ENCODE data around the gene TRAF3. TPM values are rescaled to one million over a fixed set of nuclear protein-coding genes. Genes with fewer than 3 reads are reported as not detected.

The TRAF3 gene
- total RNA-seq, 1 donor from 2014 or later = 14.0 TPM

GRCh38 chr14:102793531-102794328, 16.5 kb downstream of the TRAF3 start:
- Histone ChIP-seq H3K4me1 (peaks cover 2% of the 10 kb centered on the region), H3K9me3 (no peaks in the 10 kb centered on the region), H3K36me3 (no peaks in the 10 kb centered on the region), H3K27ac (no peak overlapping the region), H3K27me3 (no peaks in the 10 kb centered on the region), H3K4me3 (no peak overlapping the region)
- intact Hi-C loops (cut with DNase I) = no loop called here
- TF ChIP-seq POLR2AphosphoS5 (IDR thresholded peaks at IDR 0.05; ENCODE audit: insufficient read depth in 1 of 2, low read depth in 1 of 2) (no peak), CTCF (IDR thresholded peaks at IDR 0.05) (no peak), POLR2A (IDR thresholded peaks at IDR 0.05) (no peak)
- peak in 1 of 2 donors; percentile 46 for DNase-seq (ENCODE audit: extremely low spot score in 2 of 2)

GRCh38 chr14:102795060-102795925, 18.0 kb downstream of the TRAF3 start:
- Histone ChIP-seq H3K9me3 (no peaks in the 10 kb centered on the region), H3K36me3 (no peaks in the 10 kb centered on the region), H3K4me1 (peaks cover 17% of the 10 kb centered on the region), H3K27me3 (no peaks in the 10 kb centered on the region), H3K4me3 (no peak overlapping the region), H3K27ac (peak overlapping the region; percentile 18)
- peak in 1 of 2 donors; percentile 74 for DNase-seq (ENCODE audit: extremely low spot score in 2 of 2)
- TF ChIP-seq CTCF (IDR thresholded peaks at IDR 0.05) = no peak
- TF ChIP-seq POLR2AphosphoS5 (IDR thresholded peaks at IDR 0.05; ENCODE audit: insufficient read depth in 1 of 2, low read depth in 1 of 2) = peak in 1 of 2 donors; percentile 77
- intact Hi-C loops (cut with DNase I) = no loop called here

GRCh38 chr14:102796661-102797190, 19.5 kb downstream of the TRAF3 start:
- no peak overlapping the region for H3K27ac ChIP-seq
- no peaks in the 10 kb centered on the region for H3K9me3 ChIP-seq
- no peaks in the 10 kb centered on the region for H3K36me3 ChIP-seq
- TF ChIP-seq CTCF (IDR thresholded peaks at IDR 0.05) (no peak), POLR2A (IDR thresholded peaks at IDR 0.05) (no peak), POLR2AphosphoS5 (IDR thresholded peaks at IDR 0.05; ENCODE audit: insufficient read depth in 1 of 2, low read depth in 1 of 2) (no peak)
- intact Hi-C loops (cut with DNase I) = no loop called here
- H3K27me3 ChIP-seq = no peaks in the 10 kb centered on the region
- no peak overlapping the region for H3K4me3 ChIP-seq
- peaks cover 17% of the 10 kb centered on the region for H3K4me1 ChIP-seq
- DNase-seq (ENCODE audit: extremely low spot score in 2 of 2) = peak in 1 of 2 donors; percentile 37

- H3K4me3 ChIP-seq = no peak overlapping the region
- no peaks in the 10 kb centered on the region for H3K36me3 ChIP-seq
- no peak overlapping the region for H3K27ac ChIP-seq
- DNase-seq (ENCODE audit: extremely low spot score in 2 of 2) = no peak
- no peaks in the 10 kb centered on the region for H3K9me3 ChIP-seq
- no peak for TF ChIP-seq POLR2AphosphoS5 (IDR thresholded peaks at IDR 0.05; ENCODE audit: insufficient read depth in 1 of 2, low read depth in 1 of 2)
- TF ChIP-seq CTCF (IDR thresholded peaks at IDR 0.05) = no peak
- no peak for TF ChIP-seq POLR2A (IDR thresholded peaks at IDR 0.05)
- no peaks in the 10 kb centered on the region for H3K27me3 ChIP-seq
- intact Hi-C loops (cut with DNase I) = no loop called here
- H3K4me1 ChIP-seq = peaks cover 17% of the 10 kb centered on the region
Observed at GRCh38 chr14:102798926-102799325, 21.7 kb downstream of the TRAF3 start.
